ENCODE data around the gene ADPRS. TPM values are rescaled to one million over a fixed set of nuclear protein-coding genes. Genes with fewer than 3 reads are reported as not detected.

The ADPRS gene
- total and polyA plus RNA-seq, 9 of the 15 experiments (the other 6 are each of a cell fraction or from before 2014, with no cell fraction given): 5.9 to 40.0 (median 27.4) TPM

DNA sequence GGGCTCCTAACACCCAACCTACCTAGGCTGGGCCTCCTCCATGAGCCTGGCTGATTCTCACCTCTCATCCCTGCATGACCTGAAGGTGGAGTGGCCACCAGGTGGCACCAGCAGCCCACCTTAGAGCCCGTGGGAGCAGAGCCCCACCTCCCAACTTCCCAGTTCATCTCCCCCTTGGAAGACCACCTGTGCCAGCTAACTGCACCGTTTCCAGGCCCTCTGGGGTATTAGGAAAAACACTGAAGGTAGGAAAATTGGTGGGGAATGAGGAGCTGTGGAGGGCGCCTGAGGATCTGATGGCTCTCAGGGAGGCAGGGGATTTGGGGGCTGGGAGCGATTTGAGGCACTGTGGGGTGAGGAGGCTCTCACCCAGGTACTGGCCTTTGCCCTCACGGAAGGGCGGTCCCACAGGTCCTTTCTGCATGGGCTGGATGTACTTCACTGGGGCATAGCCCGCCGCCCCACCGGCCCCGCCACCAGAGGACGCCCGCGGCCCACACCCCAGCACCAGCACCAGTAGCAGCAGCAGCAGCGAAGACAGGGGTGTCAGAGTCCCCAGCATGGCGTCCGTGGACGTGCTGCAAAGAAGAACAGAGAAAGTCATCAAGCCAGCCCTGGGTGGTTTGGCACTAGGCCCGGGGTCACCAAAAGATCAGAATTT lies 11.1 kb downstream of the ADPRS start (continued):
- TF ChIP-seq, protein P1, sequence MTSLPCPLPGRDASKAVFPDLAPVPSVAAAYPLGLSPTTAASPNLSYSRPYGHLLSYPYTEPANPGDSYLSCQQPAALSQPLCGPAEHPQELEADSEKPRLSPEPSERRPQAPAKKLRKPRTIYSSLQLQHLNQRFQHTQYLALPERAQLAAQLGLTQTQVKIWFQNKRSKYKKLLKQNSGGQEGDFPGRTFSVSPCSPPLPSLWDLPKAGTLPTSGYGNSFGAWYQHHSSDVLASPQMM (CRISPR knock-in tag; IDR thresholded peaks at IDR 0.05): no peak
- TF ChIP-seq ILK (tag; IDR thresholded peaks at IDR 0.05; ENCODE audit: borderline replicate concordance, low read depth): no peak
- TF ChIP-seq, protein P2, sequence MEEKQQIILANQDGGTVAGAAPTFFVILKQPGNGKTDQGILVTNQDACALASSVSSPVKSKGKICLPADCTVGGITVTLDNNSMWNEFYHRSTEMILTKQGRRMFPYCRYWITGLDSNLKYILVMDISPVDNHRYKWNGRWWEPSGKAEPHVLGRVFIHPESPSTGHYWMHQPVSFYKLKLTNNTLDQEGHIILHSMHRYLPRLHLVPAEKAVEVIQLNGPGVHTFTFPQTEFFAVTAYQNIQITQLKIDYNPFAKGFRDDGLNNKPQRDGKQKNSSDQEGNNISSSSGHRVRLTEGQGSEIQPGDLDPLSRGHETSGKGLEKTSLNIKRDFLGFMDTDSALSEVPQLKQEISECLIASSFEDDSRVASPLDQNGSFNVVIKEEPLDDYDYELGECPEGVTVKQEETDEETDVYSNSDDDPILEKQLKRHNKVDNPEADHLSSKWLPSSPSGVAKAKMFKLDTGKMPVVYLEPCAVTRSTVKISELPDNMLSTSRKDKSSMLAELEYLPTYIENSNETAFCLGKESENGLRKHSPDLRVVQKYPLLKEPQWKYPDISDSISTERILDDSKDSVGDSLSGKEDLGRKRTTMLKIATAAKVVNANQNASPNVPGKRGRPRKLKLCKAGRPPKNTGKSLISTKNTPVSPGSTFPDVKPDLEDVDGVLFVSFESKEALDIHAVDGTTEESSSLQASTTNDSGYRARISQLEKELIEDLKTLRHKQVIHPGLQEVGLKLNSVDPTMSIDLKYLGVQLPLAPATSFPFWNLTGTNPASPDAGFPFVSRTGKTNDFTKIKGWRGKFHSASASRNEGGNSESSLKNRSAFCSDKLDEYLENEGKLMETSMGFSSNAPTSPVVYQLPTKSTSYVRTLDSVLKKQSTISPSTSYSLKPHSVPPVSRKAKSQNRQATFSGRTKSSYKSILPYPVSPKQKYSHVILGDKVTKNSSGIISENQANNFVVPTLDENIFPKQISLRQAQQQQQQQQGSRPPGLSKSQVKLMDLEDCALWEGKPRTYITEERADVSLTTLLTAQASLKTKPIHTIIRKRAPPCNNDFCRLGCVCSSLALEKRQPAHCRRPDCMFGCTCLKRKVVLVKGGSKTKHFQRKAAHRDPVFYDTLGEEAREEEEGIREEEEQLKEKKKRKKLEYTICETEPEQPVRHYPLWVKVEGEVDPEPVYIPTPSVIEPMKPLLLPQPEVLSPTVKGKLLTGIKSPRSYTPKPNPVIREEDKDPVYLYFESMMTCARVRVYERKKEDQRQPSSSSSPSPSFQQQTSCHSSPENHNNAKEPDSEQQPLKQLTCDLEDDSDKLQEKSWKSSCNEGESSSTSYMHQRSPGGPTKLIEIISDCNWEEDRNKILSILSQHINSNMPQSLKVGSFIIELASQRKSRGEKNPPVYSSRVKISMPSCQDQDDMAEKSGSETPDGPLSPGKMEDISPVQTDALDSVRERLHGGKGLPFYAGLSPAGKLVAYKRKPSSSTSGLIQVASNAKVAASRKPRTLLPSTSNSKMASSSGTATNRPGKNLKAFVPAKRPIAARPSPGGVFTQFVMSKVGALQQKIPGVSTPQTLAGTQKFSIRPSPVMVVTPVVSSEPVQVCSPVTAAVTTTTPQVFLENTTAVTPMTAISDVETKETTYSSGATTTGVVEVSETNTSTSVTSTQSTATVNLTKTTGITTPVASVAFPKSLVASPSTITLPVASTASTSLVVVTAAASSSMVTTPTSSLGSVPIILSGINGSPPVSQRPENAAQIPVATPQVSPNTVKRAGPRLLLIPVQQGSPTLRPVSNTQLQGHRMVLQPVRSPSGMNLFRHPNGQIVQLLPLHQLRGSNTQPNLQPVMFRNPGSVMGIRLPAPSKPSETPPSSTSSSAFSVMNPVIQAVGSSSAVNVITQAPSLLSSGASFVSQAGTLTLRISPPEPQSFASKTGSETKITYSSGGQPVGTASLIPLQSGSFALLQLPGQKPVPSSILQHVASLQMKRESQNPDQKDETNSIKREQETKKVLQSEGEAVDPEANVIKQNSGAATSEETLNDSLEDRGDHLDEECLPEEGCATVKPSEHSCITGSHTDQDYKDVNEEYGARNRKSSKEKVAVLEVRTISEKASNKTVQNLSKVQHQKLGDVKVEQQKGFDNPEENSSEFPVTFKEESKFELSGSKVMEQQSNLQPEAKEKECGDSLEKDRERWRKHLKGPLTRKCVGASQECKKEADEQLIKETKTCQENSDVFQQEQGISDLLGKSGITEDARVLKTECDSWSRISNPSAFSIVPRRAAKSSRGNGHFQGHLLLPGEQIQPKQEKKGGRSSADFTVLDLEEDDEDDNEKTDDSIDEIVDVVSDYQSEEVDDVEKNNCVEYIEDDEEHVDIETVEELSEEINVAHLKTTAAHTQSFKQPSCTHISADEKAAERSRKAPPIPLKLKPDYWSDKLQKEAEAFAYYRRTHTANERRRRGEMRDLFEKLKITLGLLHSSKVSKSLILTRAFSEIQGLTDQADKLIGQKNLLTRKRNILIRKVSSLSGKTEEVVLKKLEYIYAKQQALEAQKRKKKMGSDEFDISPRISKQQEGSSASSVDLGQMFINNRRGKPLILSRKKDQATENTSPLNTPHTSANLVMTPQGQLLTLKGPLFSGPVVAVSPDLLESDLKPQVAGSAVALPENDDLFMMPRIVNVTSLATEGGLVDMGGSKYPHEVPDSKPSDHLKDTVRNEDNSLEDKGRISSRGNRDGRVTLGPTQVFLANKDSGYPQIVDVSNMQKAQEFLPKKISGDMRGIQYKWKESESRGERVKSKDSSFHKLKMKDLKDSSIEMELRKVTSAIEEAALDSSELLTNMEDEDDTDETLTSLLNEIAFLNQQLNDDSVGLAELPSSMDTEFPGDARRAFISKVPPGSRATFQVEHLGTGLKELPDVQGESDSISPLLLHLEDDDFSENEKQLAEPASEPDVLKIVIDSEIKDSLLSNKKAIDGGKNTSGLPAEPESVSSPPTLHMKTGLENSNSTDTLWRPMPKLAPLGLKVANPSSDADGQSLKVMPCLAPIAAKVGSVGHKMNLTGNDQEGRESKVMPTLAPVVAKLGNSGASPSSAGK (IDR thresholded peaks at IDR 0.05): no peak
- TF ChIP-seq, protein P3, sequence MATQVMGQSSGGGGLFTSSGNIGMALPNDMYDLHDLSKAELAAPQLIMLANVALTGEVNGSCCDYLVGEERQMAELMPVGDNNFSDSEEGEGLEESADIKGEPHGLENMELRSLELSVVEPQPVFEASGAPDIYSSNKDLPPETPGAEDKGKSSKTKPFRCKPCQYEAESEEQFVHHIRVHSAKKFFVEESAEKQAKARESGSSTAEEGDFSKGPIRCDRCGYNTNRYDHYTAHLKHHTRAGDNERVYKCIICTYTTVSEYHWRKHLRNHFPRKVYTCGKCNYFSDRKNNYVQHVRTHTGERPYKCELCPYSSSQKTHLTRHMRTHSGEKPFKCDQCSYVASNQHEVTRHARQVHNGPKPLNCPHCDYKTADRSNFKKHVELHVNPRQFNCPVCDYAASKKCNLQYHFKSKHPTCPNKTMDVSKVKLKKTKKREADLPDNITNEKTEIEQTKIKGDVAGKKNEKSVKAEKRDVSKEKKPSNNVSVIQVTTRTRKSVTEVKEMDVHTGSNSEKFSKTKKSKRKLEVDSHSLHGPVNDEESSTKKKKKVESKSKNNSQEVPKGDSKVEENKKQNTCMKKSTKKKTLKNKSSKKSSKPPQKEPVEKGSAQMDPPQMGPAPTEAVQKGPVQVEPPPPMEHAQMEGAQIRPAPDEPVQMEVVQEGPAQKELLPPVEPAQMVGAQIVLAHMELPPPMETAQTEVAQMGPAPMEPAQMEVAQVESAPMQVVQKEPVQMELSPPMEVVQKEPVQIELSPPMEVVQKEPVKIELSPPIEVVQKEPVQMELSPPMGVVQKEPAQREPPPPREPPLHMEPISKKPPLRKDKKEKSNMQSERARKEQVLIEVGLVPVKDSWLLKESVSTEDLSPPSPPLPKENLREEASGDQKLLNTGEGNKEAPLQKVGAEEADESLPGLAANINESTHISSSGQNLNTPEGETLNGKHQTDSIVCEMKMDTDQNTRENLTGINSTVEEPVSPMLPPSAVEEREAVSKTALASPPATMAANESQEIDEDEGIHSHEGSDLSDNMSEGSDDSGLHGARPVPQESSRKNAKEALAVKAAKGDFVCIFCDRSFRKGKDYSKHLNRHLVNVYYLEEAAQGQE (IDR thresholded peaks at IDR 0.05; ENCODE audit: borderline replicate concordance): peak; percentile 84
- TF ChIP-seq, protein P3 (CRISPR knock-in tag; IDR thresholded peaks at IDR 0.05; ENCODE audit: low read depth): no peak
- TF ChIP-seq ZNF785 (CRISPR knock-in tag; IDR thresholded peaks at IDR 0.05): no peak
